ENCODE data around the gene CTNND2. TPM values are rescaled to one million over a fixed set of nuclear protein-coding genes. Genes with fewer than 3 reads are reported as not detected.

CTNND2 gene
- total and polyA plus RNA-seq, 9 of the 15 experiments (the other 6 are each of a cell fraction or from before 2014, with no cell fraction given) = 0.03 to 0.35 TPM; not detected in 7

DNA sequence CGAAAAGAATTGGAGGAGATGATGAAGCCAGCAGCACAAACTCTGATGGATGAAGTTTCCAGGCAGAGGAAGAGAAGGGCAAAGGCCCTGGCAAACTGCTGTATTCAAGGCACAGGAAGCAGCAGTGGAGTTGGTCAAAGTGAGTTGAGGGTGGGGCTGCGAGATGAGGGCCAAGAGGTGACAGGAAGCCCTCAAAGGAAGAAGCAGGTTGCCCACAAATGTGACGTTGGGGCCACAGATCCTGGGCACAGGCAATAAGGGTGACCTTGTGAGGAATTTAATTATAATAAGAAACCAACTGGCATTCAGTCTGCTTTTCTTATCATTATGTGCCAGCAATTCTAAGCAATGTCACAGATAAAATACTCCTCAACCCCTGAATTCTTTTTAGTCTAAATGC, 261.8 kb downstream of the CTNND2 start (continued):
- TF ChIP-seq RNF2 (IDR thresholded peaks at IDR 0.05) (no peak), ZNF766 (CRISPR knock-in tag; conservative IDR thresholded peaks at IDR 0.05) (no peak), PATZ1 (CRISPR knock-in tag; IDR thresholded peaks at IDR 0.05; ENCODE audit: borderline replicate concordance) (no peak), ZBTB49 (CRISPR knock-in tag; IDR thresholded peaks at IDR 0.05; ENCODE audit: borderline replicate concordance) (no peak), JUNB (CRISPR knock-in tag; conservative IDR thresholded peaks at IDR 0.05) (no peak)
- TF ChIP-seq, protein P1, sequence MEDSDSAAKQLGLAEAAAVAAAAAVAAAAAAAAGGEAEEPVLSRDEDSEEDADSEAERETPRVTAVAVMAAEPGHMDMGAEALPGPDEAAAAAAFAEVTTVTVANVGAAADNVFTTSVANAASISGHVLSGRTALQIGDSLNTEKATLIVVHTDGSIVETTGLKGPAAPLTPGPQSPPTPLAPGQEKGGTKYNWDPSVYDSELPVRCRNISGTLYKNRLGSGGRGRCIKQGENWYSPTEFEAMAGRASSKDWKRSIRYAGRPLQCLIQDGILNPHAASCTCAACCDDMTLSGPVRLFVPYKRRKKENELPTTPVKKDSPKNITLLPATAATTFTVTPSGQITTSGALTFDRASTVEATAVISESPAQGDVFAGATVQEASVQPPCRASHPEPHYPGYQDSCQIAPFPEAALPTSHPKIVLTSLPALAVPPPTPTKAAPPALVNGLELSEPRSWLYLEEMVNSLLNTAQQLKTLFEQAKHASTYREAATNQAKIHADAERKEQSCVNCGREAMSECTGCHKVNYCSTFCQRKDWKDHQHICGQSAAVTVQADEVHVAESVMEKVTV (CRISPR knock-in tag; IDR thresholded peaks at IDR 0.05) = no peak

All from K562 (cell line).